ENCODE data around the gene TAS2R9.
"Not testable (repeated sequence)": the region's sequence is repeated elsewhere in the genome, so short reads cannot be mapped to it uniquely, and the experiment has no call there.

TAS2R9 gene, protein sequence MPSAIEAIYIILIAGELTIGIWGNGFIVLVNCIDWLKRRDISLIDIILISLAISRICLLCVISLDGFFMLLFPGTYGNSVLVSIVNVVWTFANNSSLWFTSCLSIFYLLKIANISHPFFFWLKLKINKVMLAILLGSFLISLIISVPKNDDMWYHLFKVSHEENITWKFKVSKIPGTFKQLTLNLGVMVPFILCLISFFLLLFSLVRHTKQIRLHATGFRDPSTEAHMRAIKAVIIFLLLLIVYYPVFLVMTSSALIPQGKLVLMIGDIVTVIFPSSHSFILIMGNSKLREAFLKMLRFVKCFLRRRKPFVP

DNA sequence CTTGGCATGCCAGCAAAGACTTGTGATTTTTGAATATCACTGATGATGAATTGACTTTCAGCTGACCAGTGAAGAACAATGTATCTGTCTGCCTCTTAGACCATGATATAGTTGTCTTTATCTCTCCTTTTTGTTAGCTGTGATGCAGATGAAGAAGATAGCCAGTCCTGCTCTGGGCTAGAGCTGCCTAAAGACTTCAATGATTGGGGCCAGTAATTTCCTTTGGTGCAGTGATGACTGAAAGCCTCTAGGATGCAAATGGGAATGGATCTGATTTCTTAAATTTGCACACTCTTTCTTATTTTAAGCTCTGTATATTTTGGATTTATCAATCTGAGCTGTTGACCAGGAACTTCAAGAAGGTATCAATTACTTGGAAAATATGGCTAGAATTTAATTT, at the start of gene TAS2R9:
Gene TAS2R9, minus strand, starts transcription at position 101 of the 400 bp plus-strand sequence. Its CDS starts 93 bp downstream, at position 8.
- no peak for FAIRE-seq

DNA sequence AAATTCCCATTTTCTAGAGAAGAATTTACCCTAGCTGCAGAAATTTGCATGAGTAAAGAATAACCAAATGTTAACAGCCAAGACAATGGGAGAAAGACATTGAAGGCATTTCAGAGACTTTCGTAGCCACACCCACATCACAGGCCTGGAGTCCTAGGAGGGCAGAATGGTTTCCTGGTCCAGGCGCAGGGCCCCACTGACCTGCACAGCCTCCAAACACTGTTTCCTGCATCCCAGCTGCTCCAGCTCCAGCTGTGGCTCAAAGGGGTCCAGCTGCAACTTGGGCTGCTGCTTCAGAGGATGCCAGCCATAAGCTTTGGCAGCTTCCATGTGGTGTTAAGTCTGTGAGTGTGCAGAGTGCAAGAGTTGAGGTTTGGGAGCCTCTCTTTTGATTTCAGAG, 45.8 kb upstream of the TAS2R9 start:
- no peak for FAIRE-seq

DNA sequence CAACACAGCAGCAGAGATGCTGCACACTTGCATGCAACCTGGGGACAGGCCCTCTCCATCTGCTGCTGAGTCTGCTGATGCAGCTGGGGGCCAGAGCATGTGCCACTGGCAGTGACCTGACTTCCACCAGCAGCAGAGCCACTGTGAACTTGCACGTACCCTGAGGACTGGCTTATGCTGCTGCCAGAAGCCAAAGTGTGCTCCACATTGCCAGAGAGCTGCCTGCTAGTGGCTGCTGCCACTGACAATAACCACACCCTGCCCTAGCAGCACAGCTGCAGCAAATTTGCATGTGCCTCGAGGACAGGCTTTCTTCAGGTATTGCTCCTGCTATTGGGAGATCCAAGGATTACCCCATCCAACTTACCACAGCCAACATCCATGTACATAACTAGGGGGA, 43.8 kb upstream of the TAS2R9 start:
- no peak for FAIRE-seq

DNA sequence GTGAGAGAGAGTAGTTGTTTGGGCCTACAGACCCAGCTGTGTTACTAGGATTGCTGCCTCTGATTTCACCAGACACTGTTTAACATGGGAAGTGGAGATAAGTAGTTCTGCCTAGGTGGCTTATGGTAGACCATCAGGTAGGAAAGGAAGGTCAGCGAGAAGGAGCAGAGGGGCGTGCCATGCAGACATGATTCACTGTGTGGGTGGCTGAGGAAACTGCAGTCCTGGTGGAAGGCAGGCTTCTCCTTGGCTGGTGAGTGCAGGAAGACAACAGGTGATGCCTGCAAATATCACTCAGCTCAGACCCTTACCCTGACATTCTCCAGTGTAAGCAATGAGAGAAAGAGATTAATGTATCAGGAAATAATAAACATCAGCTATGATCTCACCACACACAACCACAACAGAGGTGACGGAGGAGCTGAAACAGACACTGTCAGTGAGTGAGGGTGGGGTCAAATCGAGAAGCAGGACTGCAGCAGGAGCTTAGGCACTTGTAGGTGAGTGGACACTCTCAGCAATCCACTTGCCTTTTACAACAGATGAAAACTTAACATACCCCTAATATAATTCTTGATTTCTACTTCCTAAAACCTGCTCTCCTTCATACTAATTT, 41.4 kb upstream of the TAS2R9 start:
- FAIRE-seq, result no peak

DNA sequence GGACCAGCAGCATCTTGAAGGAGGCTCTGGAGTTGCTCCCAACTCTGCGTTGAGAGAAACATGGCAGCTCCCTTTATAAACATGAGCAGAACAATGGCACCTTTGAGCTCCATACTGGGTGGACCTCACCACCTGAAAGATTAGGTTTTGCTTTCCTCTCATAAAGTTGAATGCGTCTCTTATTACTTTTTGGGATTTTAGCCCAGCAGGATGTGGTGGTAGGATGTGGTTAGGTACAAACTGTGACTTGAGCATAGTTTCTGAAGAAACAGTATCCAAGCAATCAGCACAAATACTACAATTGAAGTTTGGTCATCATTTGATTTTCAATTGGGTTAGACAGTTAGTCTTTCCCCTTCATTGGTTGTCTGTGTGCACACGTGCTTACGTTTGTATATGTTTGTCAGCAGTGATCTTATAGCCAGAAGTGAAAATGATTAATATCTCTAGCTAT, 39.5 kb upstream of the TAS2R9 start, which contains the start of gene PRR4:
Gene PRR4, minus strand, starts transcription at position 51 of the 454 bp plus-strand sequence. Its CDS starts 38 bp downstream, at position 13.
- FAIRE-seq, result no peak

DNA sequence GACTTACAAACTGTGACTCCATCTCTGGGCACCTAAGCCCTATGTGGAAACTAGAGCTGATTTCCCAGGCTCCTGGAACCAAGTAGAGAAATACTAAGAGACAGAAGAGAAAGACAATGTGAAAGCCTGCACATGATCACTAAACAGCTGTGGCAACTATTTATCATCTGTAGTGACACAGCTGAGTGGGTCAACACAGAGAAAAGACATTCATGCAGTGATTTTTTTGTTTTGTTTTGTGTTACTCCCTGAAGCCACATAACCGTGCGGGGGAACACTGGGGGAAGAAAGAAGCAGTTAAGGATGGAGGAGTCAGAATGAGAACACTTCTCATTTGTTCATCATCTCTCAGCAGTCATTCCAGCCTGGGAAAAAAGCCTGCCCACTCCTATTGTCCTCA, 37.8 kb upstream of the TAS2R9 start:
- no peak for FAIRE-seq

DNA sequence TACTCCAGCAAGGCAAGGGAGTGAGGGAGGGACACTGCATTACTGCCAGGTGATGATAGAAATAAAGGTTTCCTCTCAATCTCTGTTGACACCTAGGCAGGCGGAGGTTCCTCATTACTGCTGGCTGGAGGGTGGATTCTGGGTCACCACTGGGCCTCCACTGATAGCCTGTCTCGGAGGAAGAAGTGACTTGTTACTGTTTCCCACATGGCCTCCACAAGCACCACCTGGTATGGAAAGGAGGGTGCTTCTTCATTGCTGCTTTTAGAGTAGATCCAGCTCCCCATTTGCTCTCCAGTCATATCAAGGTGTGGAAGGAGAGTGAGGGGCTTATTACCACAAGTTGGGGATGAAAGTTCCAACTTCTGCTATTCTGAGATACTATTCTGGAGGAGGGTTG, 32.9 kb upstream of the TAS2R9 start:
- no peak for FAIRE-seq

DNA sequence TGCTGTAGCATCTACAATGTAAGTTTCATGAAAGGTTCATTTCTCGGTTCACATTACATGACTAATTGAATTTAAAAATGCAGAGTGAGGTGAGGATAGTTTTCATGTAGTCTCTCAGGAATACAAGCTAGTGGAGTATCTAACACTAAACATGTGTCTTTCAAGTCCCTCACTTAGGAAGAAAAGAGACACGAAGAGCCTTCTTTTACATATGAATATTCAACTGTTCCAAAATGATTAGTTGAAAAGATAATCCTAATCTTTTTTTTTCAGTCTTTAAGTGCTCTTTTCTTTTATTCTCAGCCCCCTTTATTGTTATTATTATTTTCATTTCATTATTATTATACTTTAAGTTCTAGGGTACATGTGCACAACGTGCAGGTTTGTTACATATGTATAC, 28.5 kb upstream of the TAS2R9 start:
- no peak for FAIRE-seq

DNA sequence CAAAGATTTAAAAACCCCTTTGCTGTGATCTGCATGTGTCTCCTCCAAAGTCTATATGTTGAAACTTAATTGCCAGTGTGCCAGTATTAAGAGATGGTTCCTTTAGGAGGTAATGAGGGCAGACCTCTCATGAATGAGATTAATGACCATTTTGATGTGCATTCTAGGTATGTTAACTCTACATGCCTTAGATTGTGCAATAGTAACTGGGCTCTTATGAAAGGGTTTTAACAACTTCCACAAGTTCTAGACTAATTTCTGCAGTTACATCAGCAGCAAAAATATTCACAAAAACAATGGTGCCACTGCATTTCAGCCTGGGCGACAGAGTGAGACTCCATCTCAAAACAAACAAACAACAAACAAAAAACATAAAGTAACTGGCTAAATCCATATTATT, 20.0 kb upstream of the TAS2R9 start:
- no peak for FAIRE-seq

DNA sequence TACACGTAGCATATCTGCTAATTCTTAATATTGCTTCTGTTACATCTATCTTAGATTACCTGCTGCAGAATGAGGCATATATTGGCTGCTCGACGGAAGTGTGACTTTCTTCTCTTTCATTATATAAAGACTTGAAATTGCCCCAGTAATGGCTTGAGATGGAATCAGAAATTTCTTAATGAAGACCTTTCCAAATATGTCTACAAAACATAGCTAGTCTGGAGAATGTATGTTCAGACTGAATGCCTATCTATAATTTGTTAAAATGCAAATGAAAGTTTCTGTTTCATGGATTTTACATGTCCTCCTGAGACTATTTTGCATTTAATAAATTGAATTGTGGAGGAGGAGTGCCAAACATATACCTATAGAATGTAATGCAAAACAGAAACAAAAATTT, 16.3 kb upstream of the TAS2R9 start, which contains the start of gene TAS2R10:
Gene TAS2R10, minus strand, starts transcription at position 101 of the 400 bp plus-strand sequence. Its CDS starts 89 bp downstream, at position 12.
- FAIRE-seq, result no peak

DNA sequence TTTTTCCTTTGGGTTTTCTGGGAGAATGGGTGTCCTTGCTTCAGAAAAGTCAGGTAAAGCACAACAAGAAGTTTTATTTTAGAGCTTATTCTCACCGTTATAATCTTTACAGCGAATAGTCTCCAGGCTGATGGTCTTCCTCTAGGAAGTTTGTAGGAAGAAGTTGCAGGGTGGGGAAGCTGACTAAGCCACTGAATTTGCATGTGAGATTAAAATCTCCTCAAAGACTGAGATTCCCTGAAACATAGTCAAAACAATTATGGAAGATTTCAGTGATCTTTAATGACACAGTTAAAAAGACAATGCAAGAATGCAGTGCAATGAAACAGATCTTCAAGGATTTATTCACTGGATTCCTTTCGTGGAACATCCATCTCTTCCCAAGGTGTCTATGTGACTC, 15.0 kb upstream of the TAS2R9 start:
- FAIRE-seq, result no peak

DNA sequence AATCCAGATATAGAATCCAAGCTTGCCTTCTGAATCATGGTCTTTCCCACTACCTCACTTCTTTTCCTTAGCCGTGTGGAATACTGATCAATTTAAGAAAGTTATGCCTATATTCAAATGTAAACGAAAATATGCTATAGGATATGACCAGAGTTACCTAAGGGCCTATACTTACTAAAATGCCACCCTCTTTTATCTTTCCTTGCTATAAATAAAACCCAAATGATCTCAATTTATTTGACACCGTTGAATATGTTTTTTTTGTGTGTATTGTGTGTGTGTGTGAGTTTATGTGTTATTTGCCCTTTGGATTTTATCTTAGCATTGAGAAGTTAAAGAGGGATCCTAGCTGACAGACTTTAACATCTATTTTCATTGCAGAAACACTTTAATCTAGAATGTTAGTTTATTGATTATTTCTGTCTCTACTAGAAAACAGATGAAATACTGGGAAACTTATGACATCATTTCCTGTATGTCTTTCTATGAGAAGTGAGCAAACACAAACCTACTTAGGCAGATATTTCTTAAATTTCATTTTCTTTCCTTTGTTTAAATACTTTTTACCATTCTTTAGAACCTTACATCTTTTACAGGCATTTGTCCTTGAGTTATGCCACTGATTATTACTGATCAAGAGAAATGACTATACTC, 2.0 kb upstream of the TAS2R9 start:
- no peak for FAIRE-seq

DNA sequence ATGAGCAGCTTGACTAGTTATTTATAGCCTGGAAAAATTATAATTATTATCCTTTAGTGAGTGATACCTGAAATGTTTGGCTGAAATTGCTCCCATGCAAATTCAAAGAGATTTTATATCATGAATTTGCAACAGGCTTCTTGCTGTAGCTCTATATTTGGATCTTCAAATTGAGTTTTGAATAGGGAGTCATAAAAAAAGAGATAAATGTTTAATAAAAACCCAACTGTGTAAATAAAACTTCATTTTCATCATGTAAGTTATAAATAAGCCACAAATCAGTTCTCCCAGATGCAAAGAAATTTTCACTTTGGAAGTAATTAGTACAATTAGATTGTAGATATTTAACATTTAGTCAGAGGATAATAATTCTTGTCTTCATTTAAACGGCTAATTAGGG, 2.8 kb downstream of the TAS2R9 start, which contains the start of gene TAS2R8:
Gene TAS2R8, minus strand, starts transcription at position 101 of the 400 bp plus-strand sequence. CDS start 306 bp downstream, outside the sequence.
- FAIRE-seq, result no peak

DNA sequence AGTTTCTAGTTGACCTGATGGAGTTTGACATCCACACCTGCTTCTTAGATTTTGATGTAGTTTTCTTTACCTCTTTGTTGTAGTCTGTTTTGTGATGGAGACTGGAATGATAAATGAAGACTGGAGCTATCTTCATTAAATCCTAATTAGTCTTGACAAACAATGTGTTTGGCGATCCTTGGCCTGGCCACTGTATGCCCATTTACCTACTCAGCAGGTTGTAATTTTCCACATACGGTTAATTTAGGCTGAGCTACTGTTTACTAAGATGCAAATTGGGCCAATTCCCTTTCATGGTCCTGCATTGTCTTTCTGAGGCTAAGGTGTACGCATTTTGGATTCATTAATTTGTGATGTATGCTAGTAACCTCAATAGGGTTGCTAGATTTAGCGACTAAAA, 7.4 kb downstream of the TAS2R9 start, which contains the start of gene TAS2R7:
Gene TAS2R7, minus strand, starts transcription at position 41 of the 400 bp plus-strand sequence. CDS start 57 bp downstream, outside the sequence.
- no peak for FAIRE-seq

DNA sequence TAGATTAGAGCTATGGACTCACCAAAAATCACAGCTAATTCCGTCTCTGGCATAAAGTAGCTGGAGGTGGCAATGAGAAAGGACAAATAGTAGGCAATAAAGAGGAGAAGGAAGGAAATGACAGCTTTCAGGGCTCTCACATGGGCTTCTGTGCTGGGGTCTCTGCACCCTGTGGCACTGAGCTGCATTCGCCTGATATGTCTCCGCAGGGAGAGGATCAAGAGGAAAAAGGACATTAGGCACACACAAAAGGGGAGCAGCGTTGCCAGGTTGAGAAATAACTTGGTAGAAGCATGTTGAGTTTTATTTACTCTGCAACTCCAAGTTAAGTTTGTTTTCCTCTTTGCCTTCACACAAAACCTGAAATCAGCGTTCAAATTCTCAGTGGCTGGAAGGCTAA, 8.2 kb downstream of the TAS2R9 start:
- FAIRE-seq, result no peak

DNA sequence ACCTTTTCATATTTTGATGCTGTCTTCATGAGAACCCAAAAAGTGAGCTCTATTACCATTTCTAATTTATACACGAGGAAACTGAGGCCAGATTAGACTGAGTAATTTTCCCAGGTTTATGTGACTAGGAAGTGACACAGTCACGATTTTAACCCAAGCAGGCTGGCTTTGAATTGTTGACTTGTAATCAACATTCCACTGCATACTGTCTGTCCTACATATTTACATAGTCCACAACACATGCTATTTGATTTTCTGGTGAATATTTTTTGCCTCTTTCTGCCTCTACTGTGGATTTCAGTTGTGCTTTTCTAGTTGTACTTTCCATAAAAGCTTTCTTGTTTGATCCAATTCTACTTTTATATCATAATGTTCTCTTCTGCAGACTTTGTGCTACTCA, 15.7 kb downstream of the TAS2R9 start:
- no peak for FAIRE-seq

DNA sequence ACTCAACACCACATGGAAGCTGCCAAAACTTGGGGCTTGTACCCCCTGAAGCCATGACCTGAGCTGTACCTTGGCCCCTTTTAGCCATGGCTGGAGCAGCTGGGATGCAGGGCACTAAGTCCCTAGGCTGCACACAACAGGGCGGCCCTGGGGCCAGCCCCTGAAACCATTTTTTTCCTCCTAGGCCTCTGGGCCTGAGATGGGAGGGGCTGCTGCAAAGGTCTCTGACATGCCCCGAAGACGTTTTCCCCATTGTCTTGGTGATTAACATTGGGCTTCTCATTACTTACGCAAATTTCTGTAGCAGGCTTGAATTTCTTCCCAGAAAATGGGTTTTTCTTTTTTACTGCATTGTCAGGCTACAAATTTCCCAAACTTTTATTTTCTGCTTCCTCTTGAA, 18.2 kb downstream of the TAS2R9 start:
- FAIRE-seq, result not testable (repeated sequence)

DNA sequence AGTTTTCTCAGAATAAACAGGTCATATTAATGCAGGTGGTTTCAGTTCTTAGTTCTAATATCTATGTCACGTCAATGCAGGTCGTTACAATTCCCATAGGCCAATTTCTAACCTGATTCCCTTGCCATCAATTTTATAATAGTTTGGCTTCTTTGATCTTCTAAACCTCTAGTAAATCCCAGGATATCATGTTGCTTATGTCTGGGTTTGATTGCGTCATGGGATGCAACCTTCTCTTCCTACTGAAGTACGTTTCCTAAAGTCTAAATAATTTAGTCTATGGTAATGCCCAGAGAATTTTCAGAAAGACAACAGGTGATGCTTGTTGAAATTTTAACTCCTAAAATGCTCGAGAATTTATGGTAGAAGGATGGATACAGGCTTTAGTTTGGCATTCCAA, 26.7 kb downstream of the TAS2R9 start:
- no peak for FAIRE-seq

DNA sequence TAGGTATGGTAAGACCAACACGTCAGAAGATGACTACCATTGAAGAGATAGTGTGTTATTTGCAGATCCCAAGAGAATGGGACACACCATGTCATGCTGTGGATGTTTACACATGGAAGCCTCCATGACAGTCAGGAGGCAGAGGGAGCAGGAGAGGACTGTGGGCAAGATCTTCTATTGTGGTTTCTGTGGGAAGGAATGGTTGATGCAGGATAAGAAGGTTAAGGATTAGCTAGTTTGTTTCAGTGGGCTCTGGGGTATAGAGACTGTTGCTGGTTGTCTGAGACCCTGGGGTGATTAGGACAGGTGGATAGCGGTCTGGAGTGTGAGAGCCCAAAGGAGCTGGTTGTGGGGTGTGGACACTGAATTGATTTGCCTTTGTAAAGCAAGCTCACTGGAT, 30.9 kb downstream of the TAS2R9 start:
- FAIRE-seq, result no peak

DNA sequence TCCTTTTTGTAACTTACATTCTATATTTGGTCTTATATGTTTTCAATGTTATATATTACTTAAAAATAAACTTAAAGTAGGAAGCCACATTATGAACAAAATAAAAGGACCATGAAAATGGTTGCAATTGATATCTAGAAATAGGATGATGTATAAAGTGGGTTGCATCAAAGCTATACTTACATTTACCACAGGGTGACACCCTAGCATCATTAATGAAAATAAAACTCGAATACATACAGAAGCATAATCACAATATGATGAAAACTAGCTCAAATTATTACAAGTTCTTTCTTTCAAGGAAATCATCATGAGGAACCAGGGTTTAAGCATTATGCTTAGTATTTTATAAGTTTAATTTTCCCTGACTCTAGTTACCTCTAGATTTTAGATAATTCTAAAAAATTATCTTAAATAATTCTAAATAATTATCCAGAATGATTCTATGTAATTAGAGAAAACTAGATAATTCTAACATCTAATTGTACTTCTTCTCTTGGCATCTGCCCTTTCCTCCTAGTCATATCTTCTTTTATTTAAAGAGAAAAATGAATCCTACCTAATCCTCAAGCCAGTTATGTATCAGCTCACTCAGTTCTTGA, 38.7 kb downstream of the TAS2R9 start:
- peak; percentile 94 for FAIRE-seq

DNA sequence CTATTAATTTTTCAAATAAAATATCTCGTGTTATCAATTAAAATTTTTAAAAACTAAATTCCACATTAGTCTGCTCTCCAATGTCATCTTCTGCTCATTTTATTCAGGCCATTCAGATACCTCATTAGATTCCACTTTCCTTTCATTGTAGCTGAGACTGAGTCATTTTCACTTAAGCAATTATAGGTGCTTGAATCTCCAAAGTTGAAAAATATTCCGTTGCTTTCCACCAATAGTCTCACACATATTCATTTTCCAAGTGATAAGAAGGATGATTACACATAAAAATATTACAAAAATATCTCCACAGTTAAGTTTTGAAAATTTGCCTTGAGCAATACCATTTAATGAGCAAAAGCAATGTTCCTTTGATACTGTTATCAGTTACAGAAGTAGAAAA, 50.3 kb downstream of the TAS2R9 start:
- no peak for FAIRE-seq
